ENCODE results near the gene KIF22. TPM values are rescaled to one million over a fixed set of nuclear protein-coding genes. Genes with fewer than 3 reads are reported as not detected.
A peak's percentile ranks its signal among the peaks of the same experiment; 100 is the strongest.

KIF22 gene
- total RNA-seq, 1 experiment from 2014 or later: 155 TPM

DNA sequence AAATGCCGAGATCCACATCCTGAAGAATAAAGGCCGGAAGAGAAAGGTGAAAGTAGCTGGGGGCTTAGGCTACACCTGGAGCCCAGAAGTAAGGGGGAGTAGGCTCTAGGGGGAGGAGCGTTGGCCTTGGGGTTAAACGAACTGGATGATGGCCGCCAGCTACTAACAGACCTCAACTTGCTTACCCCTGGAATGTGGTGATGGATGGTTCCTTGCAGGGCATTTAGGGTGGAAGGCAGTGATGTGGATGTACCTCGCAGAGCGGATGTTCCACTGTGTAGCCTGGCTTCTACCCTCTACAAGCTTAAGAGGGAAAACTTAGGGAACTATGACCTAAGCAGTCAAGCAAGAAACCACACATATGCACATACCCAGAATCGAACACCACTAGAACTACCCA, 13.5 kb downstream of the KIF22 start:
- intact Hi-C loops (cut with micrococcal nuclease): loop anchor here (2.0 kb wide), 1 partner anchor 13 kb away; the partner anchor contains the start of gene KIF22
- peak overlapping the region; percentile 85 for H3K27ac ChIP-seq (ENCODE audit: low read depth, low read length)
- peak overlapping the region; percentile 67 to 70; a peak in 3 of 4 replicates for H3K4me3 ChIP-seq (replicated peaks in 1 of 2; ENCODE audit: low read depth in 1 of 2, low read length in 2 of 2)
- no peaks in the 10 kb centered on the region for H3K9me3 ChIP-seq (ENCODE audit: control insufficient read depth in 1 of 2, insufficient read depth in 1 of 2, low read depth in 1 of 2, low read length in 2 of 2)
- TF ChIP-seq CEBPB (IDR thresholded peaks at IDR 0.05; ENCODE audit: low read depth) (no peak), SIN3A (IDR thresholded peaks at IDR 0.05; ENCODE audit: low read depth) (no peak), CBX3 (IDR thresholded peaks at IDR 0.05; ENCODE audit: low read depth) (no peak), ZNF274 (IDR thresholded peaks at IDR 0.05; ENCODE audit: low read depth, low read length) (no peak), EZH2phosphoT487 (IDR thresholded peaks at IDR 0.05; ENCODE audit: borderline replicate concordance) (no peak), ELF1 (IDR thresholded peaks at IDR 0.05; ENCODE audit: borderline replicate concordance, low read depth) (no peak), YY1 (IDR thresholded peaks at IDR 0.05; ENCODE audit: extremely low read depth, insufficient replicate concordance, low read depth, low read length) (no peak), RAD21 (IDR thresholded peaks at IDR 0.05; ENCODE audit: low read depth) (no peak), ZFX (IDR thresholded peaks at IDR 0.05) (no peak), EGR1 (IDR thresholded peaks at IDR 0.05; ENCODE audit: low read depth) (no peak), POLR2A (IDR thresholded peaks at IDR 0.05; ENCODE audit: borderline replicate concordance, extremely low read depth, insufficient read depth, insufficient read length) (no peak), SP1 (IDR thresholded peaks at IDR 0.05; ENCODE audit: low read depth) (no peak), FOSL1 (IDR thresholded peaks at IDR 0.05; ENCODE audit: low read depth) (no peak), TCF7L2 (IDR thresholded peaks at IDR 0.05; ENCODE audit: borderline replicate concordance, extremely low read depth, insufficient read depth, insufficient read length) (no peak), EZH2 (IDR thresholded peaks at IDR 0.05) (no peak), SRF (IDR thresholded peaks at IDR 0.05; ENCODE audit: low read depth) (no peak), JUND (IDR thresholded peaks at IDR 0.05) (no peak), POLR2AphosphoS5 (IDR thresholded peaks at IDR 0.05; ENCODE audit: low read depth, low read length) (no peak; the same call in 1 of the 2 replicates)
- TF ChIP-seq, protein P1, sequence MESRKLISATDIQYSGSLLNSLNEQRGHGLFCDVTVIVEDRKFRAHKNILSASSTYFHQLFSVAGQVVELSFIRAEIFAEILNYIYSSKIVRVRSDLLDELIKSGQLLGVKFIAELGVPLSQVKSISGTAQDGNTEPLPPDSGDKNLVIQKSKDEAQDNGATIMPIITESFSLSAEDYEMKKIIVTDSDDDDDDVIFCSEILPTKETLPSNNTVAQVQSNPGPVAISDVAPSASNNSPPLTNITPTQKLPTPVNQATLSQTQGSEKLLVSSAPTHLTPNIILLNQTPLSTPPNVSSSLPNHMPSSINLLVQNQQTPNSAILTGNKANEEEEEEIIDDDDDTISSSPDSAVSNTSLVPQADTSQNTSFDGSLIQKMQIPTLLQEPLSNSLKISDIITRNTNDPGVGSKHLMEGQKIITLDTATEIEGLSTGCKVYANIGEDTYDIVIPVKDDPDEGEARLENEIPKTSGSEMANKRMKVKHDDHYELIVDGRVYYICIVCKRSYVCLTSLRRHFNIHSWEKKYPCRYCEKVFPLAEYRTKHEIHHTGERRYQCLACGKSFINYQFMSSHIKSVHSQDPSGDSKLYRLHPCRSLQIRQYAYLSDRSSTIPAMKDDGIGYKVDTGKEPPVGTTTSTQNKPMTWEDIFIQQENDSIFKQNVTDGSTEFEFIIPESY (IDR thresholded peaks at IDR 0.05; ENCODE audit: extremely low read depth, insufficient replicate concordance, low read length): no peak
- TF ChIP-seq, protein P2, sequence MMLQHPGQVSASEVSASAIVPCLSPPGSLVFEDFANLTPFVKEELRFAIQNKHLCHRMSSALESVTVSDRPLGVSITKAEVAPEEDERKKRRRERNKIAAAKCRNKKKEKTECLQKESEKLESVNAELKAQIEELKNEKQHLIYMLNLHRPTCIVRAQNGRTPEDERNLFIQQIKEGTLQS (IDR thresholded peaks at IDR 0.05): no peak
- H3K79me2 ChIP-seq (ENCODE audit: insufficient read depth, low read length): peaks cover 19% of the 10 kb centered on the region
- H3K9me2 ChIP-seq (ENCODE audit: insufficient read depth): no peaks in the 10 kb centered on the region
- peak overlapping the region; percentile 87 for H3K4me2 ChIP-seq (ENCODE audit: low read length)
- BruUV-seq (replicated peaks): no TSS peak
- POLR2A ChIA-PET: interaction anchor here (0.9 to 1.9 kb wide), 2 partner anchors 14 to 18 kb away, joined by 3 to 10 read pairs; partner anchors contain the start of gene KIF22
- RAD21 ChIA-PET (ENCODE audit: low non-redundant PET in 1 of 2, low total read pairs in 2 of 2, uncharacterized antibody in 2 of 2, unreplicated experiment in 2 of 2): interaction anchor here (0.6 to 1.1 kb wide), 2 partner anchors 14 to 103 kb away, joined by 3 to 4 read pairs; partner anchors contain the start of gene KIF22 (in 1 of the 2)
- CTCF ChIA-PET: interaction anchor here (1.5 to 2.3 kb wide), 2 partner anchors 14 to 44 kb away, joined by 5 to 6 read pairs; partner anchors contain the start of gene KIF22
- ATAC-seq: no peak
- peaks cover 17 to 39% of the 10 kb centered on the region in 2 experiments for H3K4me1 ChIP-seq (ENCODE audit: control insufficient read depth in 1 of 2, insufficient read depth in 2 of 2, low read length in 2 of 2)
- no peaks in the 10 kb centered on the region for H4K20me1 ChIP-seq (ENCODE audit: insufficient read depth)
- no peak overlapping the region for H2AFZ ChIP-seq (ENCODE audit: low read depth, low read length, poor library complexity, severe bottlenecking)
- H3K9ac ChIP-seq (ENCODE audit: low read length): peak overlapping the region; percentile 84
- H3K27me3 ChIP-seq (ENCODE audit: insufficient read depth, low read length): no peaks in the 10 kb centered on the region
- DNase-seq (ENCODE audit: low read depth, low spot score): no peak
- H3K36me3 ChIP-seq (ENCODE audit: control insufficient read depth in 1 of 2, insufficient read depth in 2 of 2, low read length in 2 of 2): peaks cover 16 to 41% of the 10 kb centered on the region in 2 experiments; a peak in 3 of 4 replicates
